ENCODE results near the gene ITGAD.
A peak's percentile ranks its signal among the peaks of the same experiment; 100 is the strongest.

The ITGAD gene

DNA sequence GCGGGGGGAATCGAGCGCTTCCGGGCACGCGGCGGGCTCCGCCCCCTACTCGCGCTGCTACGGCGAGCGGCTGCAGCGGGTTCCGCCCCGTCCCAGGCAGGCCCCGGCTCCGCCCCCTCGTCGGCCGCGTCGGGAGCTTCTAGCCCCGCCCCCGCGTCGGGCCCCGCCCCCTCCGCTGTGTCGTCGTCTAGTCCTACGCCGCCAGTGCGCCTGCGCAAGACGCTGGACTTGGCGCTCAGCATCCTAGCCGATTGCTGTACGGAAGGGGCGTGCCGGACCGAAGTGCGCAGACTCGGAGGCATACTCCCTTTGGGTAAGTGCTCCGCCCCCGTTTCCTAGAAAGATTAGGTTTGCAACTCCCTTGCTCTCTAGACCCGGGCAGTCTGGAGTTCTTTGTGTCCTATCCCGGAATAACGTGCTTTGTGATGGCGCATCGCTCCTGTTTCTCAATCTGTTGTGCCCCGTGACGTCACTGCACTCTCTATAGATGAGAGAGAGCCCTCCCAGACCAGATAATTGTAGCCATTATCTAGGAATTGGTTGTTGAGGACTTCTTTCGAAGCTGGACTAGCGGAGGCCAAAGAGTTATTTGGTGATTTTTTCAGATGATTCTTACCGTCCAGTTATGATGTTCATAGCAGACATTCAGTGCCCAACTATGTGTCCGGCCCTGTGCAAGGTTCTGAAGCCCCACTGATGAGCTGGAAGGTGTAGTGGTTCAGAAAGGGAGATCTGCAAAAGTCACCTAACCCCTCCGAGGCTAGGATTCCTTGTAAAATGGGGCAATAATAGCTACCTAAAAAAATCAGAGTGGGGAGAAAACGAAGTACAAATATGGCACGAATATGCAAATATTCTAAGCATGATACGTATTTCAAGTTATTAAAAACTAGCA is 66.8 kb downstream of the ITGAD start:
- peak; percentile 100 for DNase-seq

DNA sequence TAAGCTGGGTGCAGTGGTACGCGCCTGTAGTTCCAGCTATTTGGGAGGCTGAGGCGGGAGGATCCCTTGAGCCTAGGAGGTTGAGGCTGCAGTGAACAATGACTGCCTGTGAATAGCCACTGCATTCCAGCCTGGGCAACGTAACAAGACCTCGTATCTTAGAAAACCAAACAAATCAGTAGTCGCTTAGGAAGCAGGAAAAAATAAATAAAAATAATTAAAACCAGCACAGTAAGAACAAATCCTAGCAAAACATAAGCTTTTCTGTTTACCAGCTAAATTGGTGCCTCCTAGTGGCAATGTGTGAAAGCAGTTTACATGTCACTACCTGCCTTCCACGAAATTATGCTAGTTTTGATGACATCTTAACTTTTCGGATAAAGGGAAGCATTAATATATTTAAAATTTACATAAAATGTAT is 67.5 kb downstream of the ITGAD start:
- DNase-seq: peak in 1 of 2 donors; percentile 68

- DNase-seq: no peak
Measured at GRCh38 chr16:31461201-31461920, 68.2 kb downstream of the ITGAD start.

DNA sequence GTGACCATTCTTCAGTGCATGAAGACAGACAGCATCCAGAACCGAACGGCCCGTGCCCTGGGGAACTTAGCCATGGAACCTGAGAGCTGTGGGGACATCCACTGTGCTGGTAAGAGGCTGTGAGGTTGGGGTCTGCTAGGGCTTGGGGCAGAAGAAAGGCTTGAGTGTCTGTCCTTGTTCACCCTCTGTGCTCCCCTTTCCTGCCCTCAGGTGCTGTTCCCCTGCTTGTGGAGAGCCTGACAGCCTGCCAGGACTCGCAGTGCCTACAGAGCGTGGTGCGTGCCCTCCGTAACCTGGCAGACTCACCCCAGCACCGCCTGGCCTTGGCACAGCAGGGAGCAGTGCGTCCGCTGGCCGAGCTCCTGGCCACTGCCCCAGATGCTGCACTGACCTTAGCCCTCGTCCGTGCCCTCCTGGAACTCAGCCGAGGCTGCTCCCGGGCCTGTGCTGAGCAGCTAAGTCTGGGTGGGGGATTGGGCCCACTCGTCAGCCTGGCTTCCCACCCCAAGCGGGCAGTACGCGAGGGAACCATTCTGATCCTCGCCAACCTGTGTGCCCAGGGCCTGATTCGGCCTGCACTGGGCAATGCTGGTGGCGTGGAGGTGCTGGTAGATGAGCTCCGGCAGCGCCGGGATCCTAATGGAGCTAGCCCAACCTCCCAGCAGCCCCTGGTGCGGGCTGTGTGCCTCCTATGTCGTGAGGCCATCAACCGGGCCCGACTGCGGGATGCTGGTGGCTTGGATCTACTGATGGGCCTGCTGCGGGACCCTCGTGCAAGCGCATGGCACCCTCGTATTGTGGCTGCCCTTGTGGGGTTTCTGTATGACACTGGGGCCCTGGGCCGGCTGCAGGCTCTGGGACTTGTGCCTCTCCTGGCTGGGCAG is 69.0 kb downstream of the ITGAD start:
- no peak for DNase-seq

- DNase-seq: no peak
Measured at GRCh38 chr16:31464348-31464769, 71.2 kb downstream of the ITGAD start.

DNA sequence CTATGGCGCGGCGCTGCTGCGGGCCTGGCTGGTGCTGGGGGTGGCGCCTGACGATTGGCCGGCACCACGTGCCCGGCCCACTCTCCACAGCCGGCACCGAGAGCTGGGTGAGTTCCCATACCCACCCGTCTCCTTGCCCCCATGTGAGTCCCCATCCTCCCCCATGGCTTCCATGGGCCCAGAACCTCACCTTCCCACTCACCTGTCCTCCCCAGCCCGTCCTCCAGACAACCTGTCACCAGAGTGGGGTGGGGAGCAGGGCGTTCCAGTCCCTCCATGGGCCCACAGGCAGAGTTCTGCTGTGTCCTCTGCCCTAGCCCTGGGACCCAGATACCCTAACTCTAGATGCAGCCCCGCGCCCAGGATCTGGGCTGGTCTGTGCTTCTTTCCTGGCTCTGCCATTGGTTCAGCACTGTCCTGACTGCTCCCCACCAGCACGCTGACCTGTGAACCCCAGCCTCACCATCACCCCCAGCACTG is 71.7 kb downstream of the ITGAD start:
- no peak for DNase-seq

DNA sequence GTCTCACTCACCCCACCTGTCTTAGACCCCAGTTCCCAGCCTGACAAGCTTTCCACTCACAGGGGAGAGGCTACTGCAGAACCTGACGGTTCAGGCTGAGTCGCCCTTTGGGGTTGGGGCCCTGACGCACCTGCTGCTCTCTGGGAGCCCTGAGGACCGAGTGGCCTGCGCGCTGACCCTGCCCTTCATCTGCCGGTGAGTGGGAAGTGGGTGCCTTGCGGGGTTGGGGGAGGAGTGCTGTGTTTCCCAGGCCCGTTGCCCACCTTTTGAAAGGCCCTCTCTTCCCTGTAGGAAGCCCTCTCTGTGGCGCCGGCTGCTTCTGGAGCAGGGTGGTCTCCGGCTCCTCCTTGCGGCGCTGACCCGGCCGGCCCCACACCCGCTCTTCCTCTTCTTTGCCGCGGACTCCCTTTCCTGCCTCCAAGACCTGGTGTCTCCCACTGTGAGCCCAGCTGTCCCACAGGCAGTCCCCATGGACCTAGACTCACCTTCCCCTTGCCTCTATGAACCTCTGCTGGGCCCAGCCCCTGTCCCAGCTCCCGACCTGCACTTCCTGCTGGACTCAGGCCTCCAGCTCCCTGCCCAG is 72.7 kb downstream of the ITGAD start:
- no peak for DNase-seq

DNA sequence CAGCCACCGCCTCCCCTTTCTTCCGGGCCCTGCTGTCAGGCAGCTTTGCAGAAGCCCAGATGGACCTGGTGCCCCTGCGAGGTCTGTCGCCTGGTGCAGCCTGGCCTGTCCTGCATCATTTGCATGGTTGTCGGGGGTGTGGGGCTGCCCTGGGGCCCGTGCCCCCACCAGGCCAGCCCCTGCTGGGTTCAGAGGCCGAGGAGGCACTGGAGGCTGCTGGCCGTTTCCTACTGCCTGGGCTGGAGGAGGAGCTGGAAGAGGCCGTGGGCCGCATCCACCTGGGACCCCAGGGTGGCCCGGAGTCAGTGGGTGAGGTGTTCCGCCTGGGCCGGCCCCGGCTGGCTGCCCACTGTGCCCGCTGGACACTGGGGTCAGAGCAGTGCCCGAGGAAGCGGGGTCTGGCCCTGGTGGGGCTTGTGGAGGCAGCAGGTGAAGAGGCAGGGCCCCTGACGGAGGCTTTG is 73.3 kb downstream of the ITGAD start:
- no peak for DNase-seq

DNA sequence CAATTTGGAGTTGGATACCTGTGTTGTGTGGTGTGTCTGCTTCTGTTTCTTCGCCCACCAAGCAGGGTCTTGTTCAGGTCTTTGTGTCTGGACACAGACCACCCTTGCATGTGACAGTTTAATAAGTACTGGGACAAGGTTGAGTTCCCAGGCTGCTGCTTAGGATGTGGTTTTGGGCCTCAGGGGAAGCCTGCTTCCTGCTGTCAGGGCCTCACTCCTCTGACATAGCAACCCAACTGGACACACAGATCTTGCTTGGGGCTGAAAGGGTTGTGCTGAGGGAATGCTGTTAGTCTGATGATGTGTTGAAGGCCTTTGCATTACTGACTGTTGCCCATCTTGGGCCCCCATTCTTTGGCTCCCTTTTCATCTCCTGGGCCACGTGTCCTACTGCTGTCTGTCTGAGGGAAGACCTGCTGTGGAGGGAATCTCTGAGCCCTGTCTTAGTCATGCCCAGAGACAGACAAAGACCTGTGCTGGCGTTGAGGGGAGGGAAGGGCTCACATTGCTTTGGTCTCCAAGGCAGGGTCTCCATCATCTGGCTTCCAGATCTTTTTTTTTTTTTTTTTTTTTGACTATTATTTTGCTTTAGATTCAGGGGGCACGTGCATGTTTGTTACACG is 74.1 kb downstream of the ITGAD start:
- peak in 1 of 2 donors; percentile 37 for DNase-seq

DNA sequence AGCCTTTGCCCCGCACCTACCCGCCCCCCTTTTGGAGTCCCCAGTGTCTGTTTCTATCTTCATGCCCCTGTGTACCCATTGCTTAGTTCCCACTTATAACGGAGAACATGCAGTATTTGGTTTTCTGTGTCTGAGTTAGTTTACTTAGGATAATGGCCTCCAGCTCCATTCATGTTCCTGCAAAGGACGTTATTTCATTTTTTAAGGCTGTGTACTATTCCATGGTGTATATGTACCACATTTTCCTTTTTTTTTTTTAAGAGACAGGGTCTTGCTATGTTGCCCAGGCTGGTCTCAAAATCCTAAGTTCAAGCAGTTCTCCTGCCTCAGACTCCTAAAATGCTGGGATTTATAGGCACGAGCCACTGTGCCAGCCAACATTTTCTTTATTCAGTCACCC is 74.7 kb downstream of the ITGAD start:
- DNase-seq: no peak

DNA sequence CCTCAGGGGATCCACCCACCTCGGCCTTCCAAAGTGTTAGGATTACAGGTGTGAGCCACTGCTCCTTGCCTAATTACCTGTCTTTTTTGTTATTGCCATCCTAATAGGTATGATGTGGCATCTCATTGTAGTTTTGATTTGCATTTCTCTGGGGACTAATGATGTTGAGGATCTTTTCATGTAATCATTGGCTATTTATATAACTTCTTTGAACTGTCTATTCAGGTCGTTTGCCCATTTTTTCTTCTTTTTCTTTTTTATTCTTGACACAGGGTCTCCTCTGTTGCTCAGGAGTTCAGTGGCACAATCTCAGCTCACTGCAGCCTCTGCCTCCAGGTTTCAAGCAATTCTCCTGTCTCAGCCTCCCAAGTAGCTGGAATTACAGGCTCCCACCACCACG is 77.5 kb downstream of the ITGAD start:
- no peak for DNase-seq

- DNase-seq: no peak
Measured at GRCh38 chr16:31471241-31471874, 78.2 kb downstream of the ITGAD start.

DNA sequence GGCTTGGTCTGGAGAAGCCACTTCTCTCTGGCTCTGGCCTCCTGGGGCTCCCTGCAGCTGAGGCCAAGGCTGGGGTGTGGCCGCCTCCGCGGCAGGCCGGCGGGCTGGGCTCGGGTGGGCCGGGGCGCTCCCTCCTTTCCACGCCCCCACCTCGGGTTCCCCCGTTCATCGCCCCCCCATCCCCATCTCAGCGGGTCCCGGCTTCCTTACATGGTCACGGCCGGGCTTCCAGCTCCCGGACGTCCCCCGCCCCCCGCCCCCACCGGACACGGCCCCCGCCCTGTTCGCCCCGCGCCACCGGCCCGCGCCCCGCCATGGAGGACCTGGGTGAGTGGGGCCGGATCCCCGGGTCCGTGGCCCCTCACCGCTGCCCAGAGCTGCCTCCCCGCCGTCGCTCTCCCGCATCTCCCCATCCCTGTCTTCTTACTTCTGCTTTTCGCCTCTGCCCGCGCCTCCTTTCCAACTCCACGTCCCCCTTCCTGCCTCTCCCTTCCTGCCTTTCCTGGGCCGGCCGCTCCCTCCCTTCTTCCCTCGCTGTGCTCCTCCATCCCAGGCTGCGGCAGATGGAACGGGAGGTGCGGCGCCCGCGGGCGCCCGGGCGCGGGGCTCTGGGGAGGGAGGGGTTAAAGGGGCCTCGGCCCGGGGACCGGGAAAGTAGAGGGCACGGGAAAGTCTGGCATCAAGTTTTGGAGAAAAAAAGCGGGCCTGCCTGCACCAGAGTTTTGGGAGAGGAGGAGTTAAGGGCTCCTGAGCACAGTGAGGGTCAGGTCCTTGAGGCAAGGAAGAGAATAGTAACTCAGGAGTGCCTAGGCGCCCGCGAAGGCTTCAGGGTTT is 79.0 kb downstream of the ITGAD start, which contains the start of gene TGFB1I1:
Gene TGFB1I1, plus strand, starts transcription at position 278 of the 834 bp plus-strand sequence. Its CDS starts 37 bp downstream, at position 315.
- no peak for DNase-seq

DNA sequence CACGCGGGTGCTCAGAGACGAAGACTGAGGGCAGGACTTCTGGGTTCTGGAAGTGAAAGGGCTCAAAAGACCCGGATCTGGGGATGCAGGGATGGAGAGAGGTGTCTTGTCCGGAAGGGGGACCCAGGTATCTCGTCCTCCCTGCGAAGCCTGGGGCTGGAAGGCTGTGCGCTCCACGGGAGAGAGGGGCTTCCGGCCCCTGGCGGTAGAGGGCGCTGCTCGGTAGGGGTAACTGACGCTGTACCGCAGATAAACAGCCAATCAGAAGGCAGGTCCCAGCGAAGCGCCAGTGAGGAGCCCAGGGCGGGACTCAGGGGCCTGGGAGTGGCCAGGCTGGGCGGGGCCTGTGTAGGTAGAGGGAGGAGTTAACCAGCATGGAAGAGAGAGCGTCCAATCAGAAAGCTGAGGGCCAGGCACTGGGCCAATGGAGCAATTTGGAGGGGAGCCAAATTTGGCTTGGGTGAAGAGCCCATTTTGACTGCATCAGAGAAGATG is 79.6 kb downstream of the ITGAD start:
- peak; percentile 47 to 52 for DNase-seq

DNA sequence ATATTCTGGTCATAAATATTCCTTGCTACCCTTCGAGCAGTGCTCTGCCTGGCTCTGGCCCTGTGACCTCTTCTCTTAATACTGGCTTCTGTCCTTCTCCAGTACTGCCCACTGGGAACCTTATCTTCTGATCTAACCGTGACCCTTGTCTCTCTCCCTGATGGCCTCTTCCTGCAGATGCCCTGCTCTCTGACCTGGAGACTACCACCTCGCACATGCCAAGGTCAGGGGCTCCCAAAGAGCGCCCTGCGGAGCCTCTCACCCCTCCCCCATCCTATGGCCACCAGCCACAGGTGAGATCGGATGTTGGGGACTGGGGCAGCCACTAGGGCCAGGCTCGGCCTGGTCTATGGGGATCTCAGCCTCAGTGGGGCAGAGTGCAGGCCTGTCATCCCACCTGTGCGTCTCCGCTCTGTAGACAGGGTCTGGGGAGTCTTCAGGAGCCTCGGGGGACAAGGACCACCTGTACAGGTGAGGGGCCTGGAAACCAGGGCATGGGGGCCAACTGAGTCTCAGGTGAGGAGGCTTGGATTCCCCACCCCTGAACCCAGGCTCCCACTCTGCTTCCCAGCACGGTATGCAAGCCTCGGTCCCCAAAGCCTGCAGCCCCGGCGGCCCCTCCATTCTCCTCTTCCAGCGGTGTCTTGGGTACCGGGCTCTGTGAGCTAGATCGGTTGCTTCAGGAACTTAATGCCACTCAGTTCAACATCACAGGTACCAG is 80.3 kb downstream of the ITGAD start:
- DNase-seq: no peak

DNA sequence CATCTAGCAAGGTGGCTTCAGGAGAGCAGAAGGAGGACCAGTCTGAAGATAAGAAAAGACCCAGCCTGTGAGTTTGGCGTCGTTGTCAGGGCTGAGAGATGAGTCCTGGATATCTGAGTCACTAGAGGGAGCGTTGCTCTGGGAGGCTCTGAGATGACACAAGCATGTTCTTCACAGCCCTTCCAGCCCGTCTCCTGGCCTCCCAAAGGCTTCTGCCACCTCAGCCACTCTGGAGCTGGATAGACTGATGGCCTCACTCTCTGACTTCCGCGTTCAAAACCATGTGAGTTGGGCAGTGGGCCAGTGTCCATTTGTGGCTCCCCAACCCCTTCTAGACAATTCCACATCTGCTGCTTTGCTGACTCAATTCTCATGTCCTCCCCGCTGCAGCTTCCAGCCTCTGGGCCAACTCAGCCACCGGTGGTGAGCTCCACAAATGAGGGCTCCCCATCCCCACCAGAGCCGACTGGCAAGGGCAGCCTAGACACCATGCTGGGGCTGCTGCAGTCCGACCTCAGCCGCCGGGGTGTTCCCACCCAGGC is 81.1 kb downstream of the ITGAD start:
- no peak for DNase-seq

GRCh38 chr16:31474773-31475738 is 81.9 kb downstream of the ITGAD start:
- no peak for DNase-seq

GRCh38 chr16:31475946-31476302 is 82.8 kb downstream of the ITGAD start:
- peak; percentile 24 to 26 for DNase-seq

All from CD4-positive, alpha-beta T cell treated with Interleukin-1 beta for 1 hour (primary cell).